CD4-positive, alpha-beta T cell treated with Interleukin-4 for 1 hour (primary cell): Measurements from ENCODE around the gene PRR22.
A peak's percentile ranks its signal among the peaks of the same experiment; 100 is the strongest.

Experiments used
- DNase-seq, 2 donors: peaks; one replicate each; pipeline ENCODE4 v3.0.0-alpha.2; 2020 to 2022

Gene PRR22

GRCh38 chr19:5784581-5785147 lies at the start of gene PRR22:
PRR22 (minus strand) TSS chr19:5784746; CDS start chr19:5784660, 86 bp downstream.
- DNase-seq, result no peak

DNA sequence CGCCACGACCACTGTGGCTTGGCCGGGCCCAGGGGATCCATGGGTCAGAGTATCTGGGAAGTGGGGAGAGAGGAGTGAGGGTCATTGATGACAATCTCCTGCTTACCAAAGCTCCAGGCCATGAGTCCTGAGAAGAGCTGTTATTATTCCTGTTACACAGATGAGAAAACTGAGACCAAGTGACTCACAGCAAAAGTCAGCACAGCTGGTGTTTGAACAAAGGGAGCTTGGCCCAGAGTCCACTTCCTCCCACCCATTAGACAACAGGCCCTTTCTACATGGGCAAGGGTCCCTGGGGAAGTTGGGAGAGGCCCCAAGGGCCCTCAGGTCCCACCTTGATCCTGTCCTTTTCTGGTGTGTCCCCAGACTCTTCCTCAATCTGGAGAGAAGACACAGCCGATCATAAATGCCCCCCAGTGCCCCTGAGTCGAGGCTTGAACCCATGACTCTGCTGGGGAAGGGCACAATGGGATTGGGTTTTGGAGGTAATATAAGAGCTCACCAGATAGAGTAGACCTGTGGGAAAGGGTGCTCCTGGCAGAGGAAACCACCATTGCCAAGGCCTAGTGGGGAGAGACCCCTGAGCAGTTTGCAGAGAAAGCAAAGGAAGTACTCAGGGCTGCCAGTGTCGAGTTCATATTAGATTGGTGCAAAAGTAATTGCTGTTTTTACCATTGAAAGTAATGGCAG lies 48.1 kb upstream of the PRR22 start:
- no peak for DNase-seq

DNA sequence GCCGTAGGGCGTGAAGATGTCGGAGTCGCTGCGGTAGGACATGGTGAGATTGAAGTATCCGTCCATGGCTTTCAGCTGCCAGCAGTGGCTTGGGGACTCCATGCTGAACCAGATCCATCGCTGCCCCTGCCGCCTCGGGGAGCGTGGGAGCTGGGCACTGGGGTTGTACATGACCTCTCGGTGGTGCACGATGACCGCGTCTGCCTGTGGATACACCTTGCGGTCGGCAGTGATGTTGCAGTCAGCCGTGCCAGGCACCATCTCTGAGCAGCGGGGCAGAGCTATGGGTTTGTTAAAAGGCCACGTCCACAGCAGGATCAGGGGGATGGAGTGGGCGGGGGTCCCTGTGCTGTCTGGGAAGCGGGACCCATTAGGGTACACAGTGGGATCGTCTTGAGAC lies 47.5 kb upstream of the PRR22 start:
- no peak for DNase-seq

DNA sequence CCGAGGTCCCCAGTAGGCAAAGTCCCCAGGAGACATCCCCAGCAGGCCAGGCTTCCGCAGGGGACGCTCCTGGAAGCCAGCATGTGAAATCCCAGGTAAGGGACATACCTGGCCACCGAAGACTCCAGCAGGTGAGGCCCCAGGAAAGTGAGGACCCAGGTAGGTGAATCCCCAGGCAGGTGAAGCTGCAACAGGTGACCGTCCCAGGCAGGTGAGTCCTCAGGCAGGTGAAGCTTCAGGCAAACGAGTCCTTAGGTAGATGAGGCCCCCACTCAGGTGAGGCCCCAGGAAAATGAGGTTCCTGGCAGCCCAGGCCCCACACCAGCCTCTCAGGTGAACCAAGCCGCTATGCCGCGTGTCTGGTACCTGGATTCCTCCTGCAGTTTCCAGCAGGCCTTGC lies 46.6 kb upstream of the PRR22 start:
- DNase-seq, result no peak

- DNase-seq, result no peak
These were observed 45.2 kb upstream of the PRR22 start for GRCh38 chr19:5829567-5830310.

DNA sequence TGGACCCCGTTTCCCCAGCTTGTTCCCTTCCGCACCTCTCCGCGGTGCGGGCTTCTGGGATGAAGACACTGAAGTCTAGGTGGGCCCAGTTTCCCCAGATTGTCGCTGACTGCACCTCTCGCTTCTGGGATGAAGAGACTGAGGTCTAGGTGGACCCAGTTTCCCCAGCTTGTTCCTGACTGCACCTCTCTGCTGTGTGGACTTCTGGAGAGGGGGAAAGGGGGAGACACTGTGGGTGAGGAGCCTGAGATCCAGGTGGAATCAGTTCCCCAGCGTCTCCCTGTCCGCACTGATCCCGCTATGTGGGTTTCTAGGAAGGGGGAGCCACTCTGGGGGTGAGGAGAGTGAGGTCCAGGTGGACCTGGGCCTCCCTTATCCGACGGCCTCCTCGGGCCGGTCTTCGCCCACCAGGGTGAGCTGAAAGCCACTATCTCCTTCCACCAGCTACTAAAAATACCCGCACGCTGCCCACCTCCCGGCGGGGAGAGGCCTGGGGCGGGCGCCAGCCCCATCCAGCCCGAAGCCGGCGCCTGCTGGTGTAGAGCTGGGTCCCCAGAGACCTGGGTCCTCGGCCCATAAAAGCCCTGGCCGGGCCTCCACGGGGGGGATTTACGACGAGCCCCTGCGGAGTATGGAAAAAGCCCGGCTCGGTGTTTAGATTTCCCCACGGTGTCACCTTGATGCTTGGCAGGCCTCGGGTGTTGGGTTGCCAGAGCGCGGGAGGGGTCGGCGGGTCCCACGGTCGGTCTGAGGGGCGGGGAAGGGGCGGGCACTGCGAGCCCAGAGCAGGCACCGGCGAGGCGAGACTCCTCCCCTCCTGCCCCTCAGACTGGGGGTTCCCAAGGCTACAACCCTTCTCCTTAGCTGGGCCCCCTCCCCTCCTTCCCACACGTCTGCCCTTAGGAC lies 44.4 kb upstream of the PRR22 start:
- DNase-seq, result peak in 1 of 2 donors; percentile 13

- peak; percentile 93 to 94 for DNase-seq
These were observed 43.5 kb upstream of the PRR22 start for GRCh38 chr19:5827891-5828660.

DNA sequence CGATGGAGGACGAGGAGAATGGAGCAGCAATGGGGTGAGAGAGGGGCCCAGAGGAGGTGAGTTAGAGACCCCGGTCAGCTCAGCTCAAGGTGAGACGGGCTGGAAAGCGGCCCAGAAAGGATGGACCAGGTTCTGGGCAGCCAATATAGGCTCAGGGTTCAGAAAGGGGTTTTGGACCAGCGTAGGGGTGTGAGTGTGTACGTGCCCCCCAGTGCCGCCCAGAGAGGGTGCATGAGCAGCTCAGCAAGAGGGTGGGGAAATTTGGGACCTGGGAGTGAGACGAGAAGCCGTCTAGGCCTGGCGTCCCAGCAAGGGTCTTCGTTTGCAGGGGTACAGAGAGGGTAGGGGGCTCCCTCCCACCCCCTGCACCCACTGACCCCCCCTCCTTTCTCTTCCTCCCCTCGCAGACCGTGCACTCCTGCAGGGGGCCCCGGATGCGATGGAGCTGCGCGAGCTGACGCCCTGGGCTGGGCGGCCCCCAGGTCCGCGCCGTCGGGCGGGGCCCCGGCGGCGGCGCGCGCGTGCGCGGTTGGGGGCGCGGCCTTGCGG lies 42.9 kb upstream of the PRR22 start:
- no peak for DNase-seq

DNA sequence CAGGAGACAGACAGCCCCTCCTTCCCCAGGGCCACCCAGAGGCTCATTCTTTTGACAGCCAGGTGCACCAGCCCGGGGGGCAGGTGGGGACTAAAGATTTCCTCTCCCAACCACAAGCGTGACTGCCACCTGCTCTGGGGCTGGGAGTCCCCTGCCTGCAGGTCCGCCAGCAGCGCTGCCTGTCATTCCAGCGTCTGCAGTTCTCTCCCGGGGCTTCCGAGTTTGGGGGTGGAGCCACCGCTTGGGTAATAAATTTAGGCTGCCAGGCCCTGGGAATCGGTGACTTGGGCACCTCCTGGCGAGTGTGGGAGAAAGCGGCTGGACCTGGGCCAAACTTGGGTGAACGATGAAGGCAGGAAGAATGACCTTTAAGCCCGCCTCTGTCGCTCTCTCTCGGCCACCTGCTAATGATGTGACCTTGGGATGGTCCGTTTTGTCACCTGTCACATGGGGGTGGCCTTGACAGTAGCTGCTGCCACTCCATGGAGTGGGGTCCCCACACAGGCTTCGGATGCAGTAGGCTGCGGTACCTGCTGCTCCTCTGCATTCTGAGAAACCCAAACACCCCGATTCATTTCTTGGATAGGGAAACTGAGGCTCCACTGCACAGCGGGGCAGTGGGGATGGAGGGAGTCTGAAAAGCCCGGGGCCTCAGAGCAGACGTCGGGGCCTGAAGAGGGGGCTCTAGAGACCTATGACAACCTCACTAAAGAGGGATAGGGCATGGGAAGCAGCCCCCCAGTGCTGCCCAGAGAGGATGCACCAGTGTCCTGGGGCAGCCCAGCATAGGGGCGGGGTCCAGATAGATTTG lies 42.2 kb upstream of the PRR22 start:
- DNase-seq, result peak; percentile 25 to 29

- no peak for DNase-seq
These were observed 40.6 kb upstream of the PRR22 start for GRCh38 chr19:5825178-5825577.

- DNase-seq, result no peak
These were observed 40.2 kb upstream of the PRR22 start for GRCh38 chr19:5824751-5825150.

GRCh38 chr19:5823579-5824281 lies 39.2 kb upstream of the PRR22 start:
- DNase-seq, result no peak

DNA sequence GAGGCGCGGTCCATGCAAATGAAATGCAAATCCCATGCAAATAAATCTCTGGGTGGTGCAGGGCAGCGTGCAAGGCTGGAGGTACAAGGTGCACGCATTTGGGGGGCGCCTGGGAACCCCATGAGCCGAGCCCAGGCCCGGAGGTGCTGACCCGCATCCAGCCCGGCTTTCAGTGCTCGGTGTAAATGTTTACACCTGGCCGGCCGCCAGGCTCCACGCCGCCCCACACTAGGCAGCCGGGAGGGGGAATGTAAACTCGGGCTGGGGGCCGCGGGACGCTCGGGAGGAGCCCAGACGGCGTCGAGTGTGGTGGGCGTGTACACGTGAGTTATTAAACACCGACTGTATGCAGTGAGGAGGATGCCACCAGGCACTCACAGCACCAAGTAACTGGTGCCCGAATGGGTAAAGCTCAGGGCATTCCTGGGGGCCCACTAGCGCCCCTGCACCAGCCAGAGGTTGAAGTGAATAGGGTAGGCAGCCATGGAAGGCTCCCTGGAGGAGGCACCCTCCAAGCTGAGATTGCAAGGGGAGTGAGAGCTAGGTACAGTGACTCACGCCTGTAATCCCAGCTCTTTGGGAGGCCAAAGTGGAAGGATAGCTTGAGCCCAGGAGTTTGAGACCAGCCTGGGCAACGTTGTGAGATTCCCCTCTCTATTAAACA lies 37.8 kb upstream of the PRR22 start:
- no peak for DNase-seq

DNA sequence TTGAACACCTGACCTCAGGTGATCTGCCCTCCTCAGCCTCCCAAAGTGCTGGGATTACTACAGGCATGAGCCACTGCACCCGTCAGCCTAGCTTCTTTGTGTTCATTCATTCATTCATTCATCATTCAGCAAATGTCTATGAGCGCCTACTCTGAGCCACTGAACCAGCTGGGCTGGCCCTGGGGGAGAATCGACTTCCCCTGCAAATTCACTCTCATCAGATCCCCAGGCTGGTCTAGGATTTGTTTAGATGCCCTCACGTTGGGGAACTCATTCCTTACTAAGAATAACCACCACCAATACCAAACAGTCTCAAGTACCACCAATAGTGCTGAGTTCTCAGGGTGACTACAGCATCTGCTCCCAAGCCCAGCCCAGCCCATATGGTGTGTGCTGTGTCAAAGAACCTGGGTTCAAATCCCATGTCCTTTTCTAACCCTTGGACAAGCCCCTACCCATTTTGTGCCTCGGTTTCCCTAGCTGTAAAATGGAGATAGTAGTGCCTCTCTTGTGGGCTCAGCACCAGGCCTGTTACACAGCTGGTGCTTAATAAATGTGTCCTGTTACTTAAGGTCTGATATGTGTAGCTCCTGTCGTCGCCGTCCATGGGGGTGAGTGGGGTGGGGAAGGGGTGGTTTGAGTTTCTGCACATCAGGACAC lies 37.1 kb upstream of the PRR22 start:
- DNase-seq, result no peak

DNA sequence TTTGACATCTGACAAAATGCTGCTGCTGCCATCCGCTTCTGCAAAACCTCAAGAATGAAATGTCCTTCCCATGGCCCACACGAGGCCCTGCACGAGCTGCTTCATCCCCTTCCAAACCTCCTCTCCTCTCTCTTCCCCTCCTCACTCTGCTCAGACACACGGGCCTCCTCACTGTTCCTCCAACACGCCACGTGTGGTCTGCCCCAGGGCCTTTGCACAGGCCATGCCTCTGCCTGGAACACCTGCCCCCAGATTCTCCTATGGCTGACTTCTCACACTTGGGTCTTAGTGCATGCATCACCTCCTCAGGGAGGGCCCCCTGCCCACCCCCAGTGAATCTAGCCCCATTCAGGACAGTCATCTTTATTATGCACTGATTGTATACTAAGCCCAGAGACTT lies 36.2 kb upstream of the PRR22 start:
- DNase-seq, result no peak

DNA sequence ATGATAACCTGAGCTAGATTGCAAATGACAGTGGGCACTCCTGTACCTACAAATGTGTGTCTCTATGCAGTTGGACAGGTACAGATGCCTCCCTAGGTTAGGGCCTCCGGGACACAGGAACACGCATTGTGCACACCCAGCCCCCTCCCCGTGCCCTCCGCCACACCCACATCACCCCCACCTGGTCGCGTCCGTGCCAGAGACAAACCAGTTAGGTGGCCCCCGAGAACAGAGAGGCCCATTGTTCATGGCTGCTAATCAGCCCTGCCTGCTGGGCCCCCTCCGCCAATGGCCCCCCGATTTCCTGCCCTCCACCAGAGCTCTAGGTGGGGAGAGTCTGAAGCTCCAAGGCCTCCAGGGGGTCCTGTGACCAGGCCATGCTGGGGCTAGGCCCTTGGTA lies 34.0 kb upstream of the PRR22 start:
- DNase-seq, result no peak

- no peak for DNase-seq
These were observed 32.7 kb upstream of the PRR22 start for GRCh38 chr19:5817218-5817617.

- no peak for DNase-seq
These were observed 30.3 kb upstream of the PRR22 start for GRCh38 chr19:5814852-5815246.

- DNase-seq, result no peak
These were observed 29.7 kb upstream of the PRR22 start for GRCh38 chr19:5814123-5814851.
